ENCODE measurements around the gene LDHA. TPM values are rescaled to one million over a fixed set of nuclear protein-coding genes. Genes with fewer than 3 reads are reported as not detected.

LDHA gene
- total and polyA plus RNA-seq, 2 of the 8 experiments (the other 6 are each of a cell fraction or from before 2014, with no cell fraction given): 443 to 486 TPM

- Histone ChIP-seq H4K20me1 (replicated peaks in 1 of 2; ENCODE audit: control insufficient read depth in 1 of 2, insufficient read depth in 2 of 2, low read length in 2 of 2) (peaks cover 0 to 2% of the 10 kb centered on the region in 2 experiments), H3K79me1 (ENCODE audit: low read depth, low read length) (no peaks in the 10 kb centered on the region), H2BK5ac (ENCODE audit: low read depth, low read length) (no peak overlapping the region), H3K4ac (replicated peaks; ENCODE audit: insufficient read length, low read depth, low read length) (no peak overlapping the region), H3K4me3 (ENCODE audit: extremely low read depth in 1 of 4, insufficient read depth in 2 of 4, low read depth in 3 of 4, low read length in 4 of 4) (no peak overlapping the region), H3K14ac (ENCODE audit: insufficient read length) (no peak overlapping the region), H3K9me3 (ENCODE audit: insufficient read depth in 2 of 2, low read depth in 1 of 2, low read length in 1 of 2) (no peaks in the 10 kb centered on the region), H2AK5ac (ENCODE audit: low read depth, low read length) (no peak overlapping the region), H3K4me2 (ENCODE audit: insufficient read depth in 1 of 2, low read depth in 2 of 2, low read length in 2 of 2) (no peak overlapping the region), H3K9ac (replicated peaks in 1 of 4; ENCODE audit: extremely low read depth in 1 of 4, low read depth in 3 of 4, low read length in 3 of 4) (no peak overlapping the region), H4K8ac (ENCODE audit: extremely low read depth, insufficient read depth, low read length) (no peak overlapping the region), H3K27ac (ENCODE audit: low read depth, low read length) (no peak overlapping the region), H3K36me3 (ENCODE audit: control insufficient read depth in 2 of 4, insufficient read depth in 4 of 4, low read length in 3 of 4) (peaks cover 8 to 59% (median 29%) of the 10 kb centered on the region in 4 experiments; a peak in 7 of 8 replicates), H2BK12ac (ENCODE audit: low read depth, low read length) (no peak overlapping the region), H2BK20ac (ENCODE audit: low read length) (no peak overlapping the region), H3K79me2 (ENCODE audit: control insufficient read depth in 1 of 2, insufficient read depth in 2 of 2, low read length in 2 of 2) (no peaks in the 10 kb centered on the region), H2BK15ac (ENCODE audit: low read length) (no peak overlapping the region), H3K27me3 (replicated peaks in 1 of 4; ENCODE audit: control insufficient read depth in 3 of 4, extremely low read depth in 1 of 4, insufficient read depth in 3 of 4, low read length in 3 of 4) (no peaks in the 10 kb centered on the region), H3K18ac (ENCODE audit: extremely low read depth, low read length) (no peak overlapping the region), H2BK120ac (replicated peaks; ENCODE audit: low read depth, low read length) (no peak overlapping the region), H3K4me1 (replicated peaks in 1 of 4; ENCODE audit: control insufficient read depth in 3 of 4, insufficient read depth in 4 of 4, low read length in 3 of 4) (no peaks in the 10 kb centered on the region), H4K91ac (replicated peaks; ENCODE audit: insufficient read length, low read length) (no peak overlapping the region), H2AFZ (ENCODE audit: low read length) (no peak overlapping the region), H3K56ac (replicated peaks; ENCODE audit: insufficient read length, low read depth, low read length) (no peak overlapping the region), H3K23me2 (ENCODE audit: low read depth, low read length) (no peaks in the 10 kb centered on the region), H4K5ac (ENCODE audit: insufficient read length, low read depth, low read length) (no peak overlapping the region), H3K23ac (ENCODE audit: insufficient read length) (no peak overlapping the region)
- 91% methylated on average over 4 of the region's 4 CpGs; no CpG with 5 or more reads in 1 of the 2 experiments for WGBS, 2 experiments (ENCODE audit: extremely low coverage in 1 of 2, insufficient coverage in 1 of 2, insufficient read length in 1 of 2, insufficient replicate concordance in 2 of 2, low coverage in 1 of 2, low lambda C conversion rate in 2 of 2, missing lambda C conversion rate in 1 of 2)
- TF ChIP-seq RBBP5 (IDR thresholded peaks at IDR 0.05; ENCODE audit: borderline replicate concordance, low read depth, low read length) (no peak), SIRT6 (IDR thresholded peaks at IDR 0.05; ENCODE audit: low read length) (no peak), BACH1 (IDR thresholded peaks at IDR 0.05; ENCODE audit: low read length) (no peak), USF2 (IDR thresholded peaks at IDR 0.05; ENCODE audit: low read length) (no peak), KDM4A (IDR thresholded peaks at IDR 0.05; ENCODE audit: low read depth, low read length, severe bottlenecking) (no peak), EP300 (IDR thresholded peaks at IDR 0.05; ENCODE audit: borderline replicate concordance in 1 of 2, low read depth in 2 of 2, low read length in 2 of 2) (no peak), CREB1 (IDR thresholded peaks at IDR 0.05) (no peak), KDM1A (IDR thresholded peaks at IDR 0.05; ENCODE audit: borderline replicate concordance, low read length) (no peak)
- DNase-seq (ENCODE audit: low read depth in 1 of 2, low spot score in 2 of 2) (no peak), FAIRE-seq (no peak)
- CTCF ChIA-PET (ENCODE audit: partially characterized antibody): no interaction called here
- POLR2A ChIA-PET (ENCODE audit: partially characterized antibody): interaction anchor here (1.4 kb wide), 1 partner anchor 10 kb away, joined by 4 read pairs; no protein-coding TSS in a partner anchor
Measured at GRCh38 chr11:18358646-18359045, 35.7 kb upstream of the LDHA start.
